VCaP (cell line): ENCODE measurements around the gene FPR2.
"Not testable (repeated sequence)": the region's sequence is repeated elsewhere in the genome, so short reads cannot be mapped to it uniquely, and the experiment has no call there.

Experiments used
- H3K27ac ChIP-seq: fragments of 450-650 bp; 2 replicates; pipeline ENCODE4 v1.5.1; 2017
- TF ChIP-seq, protein P1 (sequence below): fragments of 450-650 bp; conservative IDR thresholded peaks from 2 replicates; pipeline ENCODE4 v1.5.1; 2017; ENCODE audit warnings: mild to moderate bottlenecking, moderate library complexity

Gene FPR2

DNA sequence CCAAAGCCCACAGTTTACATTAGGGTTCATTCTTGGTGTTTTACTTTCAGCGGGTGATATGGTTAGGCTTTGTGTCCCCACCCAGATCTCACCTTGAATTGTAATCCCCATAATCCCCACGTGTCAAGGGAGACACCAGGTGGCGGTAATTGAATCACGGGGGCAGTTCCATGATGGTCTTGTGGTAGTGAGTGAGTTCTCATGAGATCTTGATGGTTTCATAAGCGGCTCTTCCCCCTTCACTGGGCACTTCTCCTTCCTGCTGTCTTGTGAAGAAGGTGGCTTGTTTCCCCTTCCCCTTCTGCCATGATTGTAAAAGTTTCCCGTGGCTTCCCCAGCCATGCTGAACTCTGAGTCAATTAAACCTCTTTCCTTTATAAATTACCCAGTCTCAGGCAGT, 12.0 kb downstream of the FPR2 start:
- TF ChIP-seq, protein P1, sequence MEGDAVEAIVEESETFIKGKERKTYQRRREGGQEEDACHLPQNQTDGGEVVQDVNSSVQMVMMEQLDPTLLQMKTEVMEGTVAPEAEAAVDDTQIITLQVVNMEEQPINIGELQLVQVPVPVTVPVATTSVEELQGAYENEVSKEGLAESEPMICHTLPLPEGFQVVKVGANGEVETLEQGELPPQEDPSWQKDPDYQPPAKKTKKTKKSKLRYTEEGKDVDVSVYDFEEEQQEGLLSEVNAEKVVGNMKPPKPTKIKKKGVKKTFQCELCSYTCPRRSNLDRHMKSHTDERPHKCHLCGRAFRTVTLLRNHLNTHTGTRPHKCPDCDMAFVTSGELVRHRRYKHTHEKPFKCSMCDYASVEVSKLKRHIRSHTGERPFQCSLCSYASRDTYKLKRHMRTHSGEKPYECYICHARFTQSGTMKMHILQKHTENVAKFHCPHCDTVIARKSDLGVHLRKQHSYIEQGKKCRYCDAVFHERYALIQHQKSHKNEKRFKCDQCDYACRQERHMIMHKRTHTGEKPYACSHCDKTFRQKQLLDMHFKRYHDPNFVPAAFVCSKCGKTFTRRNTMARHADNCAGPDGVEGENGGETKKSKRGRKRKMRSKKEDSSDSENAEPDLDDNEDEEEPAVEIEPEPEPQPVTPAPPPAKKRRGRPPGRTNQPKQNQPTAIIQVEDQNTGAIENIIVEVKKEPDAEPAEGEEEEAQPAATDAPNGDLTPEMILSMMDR: no peak
- no peak overlapping the region for H3K27ac ChIP-seq

DNA sequence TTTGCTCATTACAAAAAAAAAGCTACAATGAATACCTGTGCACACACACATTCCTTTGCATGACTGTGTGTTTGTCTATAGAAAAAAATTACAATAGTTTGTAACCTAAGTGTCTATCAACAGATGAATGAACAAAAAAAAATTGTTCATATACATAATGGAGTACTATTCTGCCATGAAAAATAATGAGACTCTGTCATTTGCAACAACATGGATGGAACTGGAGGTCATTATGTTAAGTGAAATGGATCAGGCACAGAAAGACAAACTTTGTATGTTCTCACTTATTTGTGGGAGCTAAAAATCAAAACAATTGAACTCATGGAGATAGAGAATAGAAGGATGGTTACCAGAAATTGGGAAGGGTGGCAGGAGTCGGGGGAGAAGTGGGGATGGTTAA, 15.6 kb downstream of the FPR2 start:
- H3K27ac ChIP-seq: not testable (repeated sequence)

DNA sequence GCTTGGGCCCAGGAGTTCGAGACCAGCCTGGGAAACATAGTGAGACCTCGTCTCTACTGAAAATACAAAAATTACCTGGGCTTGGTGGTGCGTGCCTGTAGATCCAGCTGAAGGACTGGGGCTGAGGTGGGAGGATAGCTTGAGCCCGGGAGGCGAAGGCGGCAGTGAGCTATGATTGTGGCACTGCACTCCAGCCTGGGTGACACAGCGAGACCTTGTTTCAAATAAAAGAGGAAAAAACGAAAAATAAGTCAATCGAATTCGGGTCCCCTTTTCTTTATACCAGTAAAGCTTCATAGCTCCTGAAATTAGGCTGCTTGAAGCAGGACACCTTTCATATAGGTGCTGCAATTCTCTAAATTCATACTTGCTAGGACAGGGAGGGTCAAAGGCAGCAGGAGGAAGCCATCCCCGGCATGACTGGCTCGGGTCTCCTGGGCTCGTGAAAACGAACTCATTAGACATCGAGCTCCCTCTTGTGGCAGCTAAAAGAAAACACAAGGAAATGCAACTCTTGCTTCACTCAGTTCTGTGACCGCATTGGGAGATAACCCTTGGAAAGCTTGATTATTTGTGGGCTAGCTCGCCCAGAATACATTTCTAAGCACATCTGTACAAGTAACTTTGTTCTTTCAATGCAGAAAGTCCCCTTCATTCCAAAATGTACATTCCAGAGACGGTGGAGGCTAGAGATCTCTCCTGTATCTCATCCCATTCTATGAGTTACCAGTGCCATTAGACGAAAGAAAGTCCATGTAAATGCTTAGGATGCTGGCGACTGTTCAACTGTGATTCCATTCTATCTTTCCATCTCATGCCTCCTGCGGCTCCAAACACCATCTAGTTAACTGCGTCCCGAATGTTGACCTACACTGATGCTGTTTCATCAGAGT, 16.8 kb downstream of the FPR2 start:
- peak overlapping the region; percentile 10; the same call in 1 of the 2 replicates for H3K27ac ChIP-seq
- TF ChIP-seq, protein P1: peak; percentile 88

DNA sequence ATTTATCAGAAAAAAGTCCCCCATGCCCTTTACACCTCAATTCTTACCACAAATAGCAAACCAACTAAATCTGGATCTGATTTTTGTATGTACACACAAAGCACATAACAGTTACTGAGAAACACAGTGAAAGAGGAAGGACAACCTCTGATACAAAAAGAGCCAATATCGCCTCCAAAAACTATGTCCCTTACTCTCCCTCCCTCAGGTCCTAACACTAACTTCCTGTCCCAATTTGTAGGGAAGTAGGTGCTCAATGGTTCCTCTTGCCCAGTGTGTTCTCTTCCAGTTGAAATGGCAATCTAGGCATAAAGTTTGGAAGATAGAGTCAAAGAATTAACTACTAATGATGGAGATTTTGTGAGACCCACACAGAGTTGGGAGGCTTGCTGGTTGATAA, 18.2 kb downstream of the FPR2 start:
- TF ChIP-seq, protein P1: no peak
- no peak overlapping the region for H3K27ac ChIP-seq

DNA sequence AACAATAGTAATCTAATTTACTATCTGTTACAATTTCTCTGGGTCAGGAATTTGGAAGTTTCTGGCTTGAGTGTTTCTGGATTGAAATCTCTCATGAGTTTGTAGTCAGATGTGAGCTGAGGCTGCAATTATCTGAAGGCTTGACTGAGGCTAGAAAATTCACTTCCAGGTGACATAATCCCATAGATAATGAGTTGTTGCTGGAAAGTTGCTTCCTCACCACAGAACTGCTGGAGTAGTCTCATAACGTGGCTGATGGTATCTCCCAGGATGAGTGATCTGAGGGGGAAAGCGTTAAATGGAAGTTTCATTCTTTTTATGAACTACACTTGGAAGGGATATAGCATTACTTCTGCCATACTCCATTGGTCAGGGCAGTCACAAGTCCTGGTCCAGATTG, 18.7 kb downstream of the FPR2 start:
- H3K27ac ChIP-seq: no peak overlapping the region
- TF ChIP-seq, protein P1: no peak

DNA sequence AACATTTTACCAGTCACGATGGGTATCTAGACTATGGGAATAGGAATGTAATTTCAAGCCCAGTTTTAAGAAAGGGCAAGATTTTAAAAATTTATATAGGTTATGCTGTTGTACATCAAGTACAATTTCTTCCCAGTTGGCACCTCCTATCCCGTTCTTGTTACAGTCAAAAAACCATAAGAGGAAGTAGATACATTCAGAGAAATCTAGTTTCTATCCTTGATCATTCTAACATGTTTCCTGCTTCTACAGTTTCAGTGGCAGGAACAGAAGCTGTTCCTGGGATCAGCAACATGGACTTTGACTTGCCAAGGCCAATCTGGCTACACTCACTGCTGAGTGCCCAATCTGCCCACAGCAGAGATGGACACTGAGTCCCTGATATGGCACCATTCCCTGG, 19.3 kb downstream of the FPR2 start:
- no peak overlapping the region for H3K27ac ChIP-seq
- TF ChIP-seq, protein P1: no peak

DNA sequence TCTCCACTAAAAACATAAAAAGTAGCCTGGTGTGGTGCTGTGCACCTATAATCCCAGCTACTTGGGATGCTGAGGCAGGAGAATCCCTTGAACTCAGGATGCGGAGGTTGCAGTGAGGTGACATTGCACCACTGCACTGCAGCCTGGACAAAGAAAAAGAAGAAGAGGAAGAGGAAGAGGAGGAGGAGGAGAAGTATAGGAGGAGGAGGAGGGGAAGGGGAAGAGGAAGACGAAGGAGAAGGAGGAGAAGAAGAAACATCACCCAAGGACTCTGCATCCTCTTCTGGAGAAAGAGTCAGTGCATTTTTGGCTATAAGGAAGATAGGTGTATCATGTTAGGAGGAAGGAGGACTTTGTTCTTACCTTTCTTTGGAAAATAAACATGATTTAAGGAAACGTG, 21.0 kb downstream of the FPR2 start:
- H3K27ac ChIP-seq: no peak overlapping the region
- TF ChIP-seq, protein P1: no peak

DNA sequence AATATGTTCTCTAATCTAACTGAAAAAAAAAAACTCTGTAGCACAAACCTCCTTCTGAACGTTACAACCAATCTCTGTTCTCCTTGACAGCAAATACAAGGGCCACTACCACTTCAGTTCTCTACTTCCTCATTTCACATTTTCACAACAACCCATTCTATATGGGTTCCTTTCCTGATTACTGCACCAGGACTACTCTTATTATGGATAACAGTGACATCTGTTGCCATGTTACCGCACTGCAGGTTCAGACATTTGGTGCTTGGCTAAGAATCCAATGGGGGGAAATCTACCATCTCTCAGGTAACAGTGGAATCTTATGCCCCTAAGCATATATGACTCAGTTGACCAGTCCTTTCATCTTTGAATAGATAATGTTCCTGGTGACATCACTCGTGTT, 22.4 kb downstream of the FPR2 start:
- no peak overlapping the region for H3K27ac ChIP-seq
- TF ChIP-seq, protein P1: peak; percentile 74
